Gastroesophageal sphincter (tissue), 3 donors: ENCODE results near the gene AGAP2.

Experiments
- CTCF ChIP-seq, 4 experiments: fragments of 200-600 bp in 2 of 4; fragments of 450-650 bp in 2 of 4; sonication (generic) in 1 of 4; IDR thresholded peaks; one replicate each; pipeline ENCODE4 v1.5.1; 2017 to 2019; ENCODE audit warnings: antibody characterized with exemption in 4 of 4, mild to moderate bottlenecking in 2 of 4, moderate library complexity in 2 of 4
- POLR2A ChIP-seq, 2 donors: fragments of 450-650 bp; IDR thresholded peaks; one replicate each; pipeline ENCODE4 v1.6.1; 2017; ENCODE audit warnings: antibody characterized with exemption in 2 of 2, mild to moderate bottlenecking in 2 of 2, moderate library complexity in 1 of 2
- POLR2AphosphoS5 ChIP-seq: sonication (generic); formaldehyde crosslinking; IDR thresholded peaks from one replicate; pipeline ENCODE4 v1.6.1; 2017; ENCODE audit warnings: antibody characterized with exemption

DNA sequence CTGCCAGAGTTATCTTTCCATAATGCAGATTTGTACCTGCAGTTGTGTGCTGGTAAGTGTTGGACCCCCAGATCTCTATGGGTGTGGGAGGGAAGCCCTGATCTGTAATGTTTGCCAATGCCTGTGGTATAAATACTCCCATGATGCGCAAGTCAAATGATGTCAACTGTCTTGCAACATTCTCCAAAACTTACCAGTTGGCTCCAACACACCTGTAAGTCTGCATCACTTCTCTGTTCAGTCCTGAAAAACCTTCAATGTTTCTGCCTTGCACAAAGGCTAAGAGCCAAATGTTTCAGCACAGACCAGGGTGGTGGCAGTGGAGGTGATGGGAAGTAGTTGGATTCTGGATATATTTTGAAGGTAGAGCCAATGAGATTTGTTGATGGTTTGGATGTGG, 41.5 kb downstream of the AGAP2 start:
- TF ChIP-seq CTCF (IDR thresholded peaks at IDR 0.05) (no peak), POLR2A (IDR thresholded peaks at IDR 0.05) (no peak), POLR2AphosphoS5 (no peak)
